HEK293T (cell line): ENCODE data around the gene ANKRD17.

Experiments
- BHLHE40 ChIP-seq: fragments of 450-650 bp; IDR thresholded peaks from 2 replicates; pipeline ENCODE4 v1.6.1; 2016; ENCODE audit warnings: mild to moderate bottlenecking, moderate library complexity, borderline replicate concordance
- ELF4 ChIP-seq: fragments of 450-650 bp; IDR thresholded peaks from 2 replicates; pipeline ENCODE4 v1.6.1; 2017; ENCODE audit warnings: antibody characterized with exemption
- FOXA1 ChIP-seq: fragments of 450-650 bp; IDR thresholded peaks from 2 replicates; pipeline ENCODE4 v1.6.1; 2016; ENCODE audit warnings: mild to moderate bottlenecking
- FOXM1 ChIP-seq: fragments of 450-650 bp; IDR thresholded peaks from 2 replicates; pipeline ENCODE4 v1.6.1; 2017; ENCODE audit warnings: mild to moderate bottlenecking, borderline replicate concordance
- HDGF ChIP-seq: fragments of 450-650 bp; IDR thresholded peaks from 2 replicates; pipeline ENCODE4 v1.6.1; 2017; ENCODE audit warnings: antibody characterized with exemption, borderline replicate concordance
- L3MBTL2 ChIP-seq: fragments of 450-650 bp; conservative IDR thresholded peaks from 2 replicates; pipeline ENCODE4 v1.6.1; 2016; ENCODE audit warnings: mild to moderate bottlenecking
- LEF1 ChIP-seq: fragments of 450-650 bp; IDR thresholded peaks from 2 replicates; pipeline ENCODE4 v1.6.1; 2017; ENCODE audit warnings: mild to moderate bottlenecking, borderline replicate concordance
- NFRKB ChIP-seq: fragments of 450-650 bp; IDR thresholded peaks from 2 replicates; pipeline ENCODE4 v1.6.1; 2016; ENCODE audit warnings: mild to moderate bottlenecking, moderate library complexity
- SP1 ChIP-seq: fragments of 450-650 bp; IDR thresholded peaks from 2 replicates; pipeline ENCODE4 v1.6.1; 2017
- SUZ12 ChIP-seq: fragments of 450-650 bp; IDR thresholded peaks from 2 replicates; pipeline ENCODE4 v1.6.1; 2016; ENCODE audit warnings: mild to moderate bottlenecking
- TARDBP ChIP-seq: fragments of 450-650 bp; IDR thresholded peaks from 2 replicates; pipeline ENCODE4 v1.6.1; 2016
- ZNF384 ChIP-seq: fragments of 450-650 bp; IDR thresholded peaks from 2 replicates; pipeline ENCODE4 v1.6.1; 2016

DNA sequence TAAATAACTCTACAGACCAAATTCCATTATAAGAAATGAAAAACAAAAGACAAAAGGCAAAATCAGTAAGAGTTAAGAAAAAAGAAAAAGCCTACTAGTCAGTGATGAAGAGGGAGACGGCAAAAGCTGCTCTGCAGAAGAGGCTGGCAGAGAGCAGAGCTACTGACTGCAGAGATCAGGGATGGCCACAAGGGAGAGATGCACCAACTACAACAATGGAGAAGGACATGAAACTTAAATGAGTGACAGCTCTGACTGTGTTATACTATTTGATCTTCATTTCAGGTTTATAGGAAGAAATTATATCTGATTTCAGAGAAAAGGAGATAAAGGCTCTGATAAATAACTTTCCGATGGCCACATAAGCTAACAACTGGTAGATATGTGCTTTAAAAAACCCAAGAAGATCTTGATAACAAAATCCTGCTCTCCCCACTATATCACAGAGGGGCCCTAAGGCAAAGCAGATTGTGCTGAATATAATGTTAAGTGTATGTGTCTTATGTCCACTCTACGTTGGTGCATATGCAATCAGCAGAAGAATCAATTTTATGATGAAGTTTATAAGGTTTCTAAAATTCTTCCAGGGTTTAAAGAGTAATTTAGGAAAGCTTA lies 130.7 kb downstream of the ANKRD17 start:
- TF ChIP-seq SP1, result no peak
- TF ChIP-seq SUZ12, result no peak
- no peak for TF ChIP-seq FOXA1
- no peak for TF ChIP-seq HDGF
- no peak for TF ChIP-seq BHLHE40
- TF ChIP-seq FOXM1, result no peak
- no peak for TF ChIP-seq TARDBP
- TF ChIP-seq NFRKB, result no peak
- TF ChIP-seq L3MBTL2, result no peak
- no peak for TF ChIP-seq ZNF384
- no peak for TF ChIP-seq ELF4
- TF ChIP-seq LEF1, result no peak
